HG02981 (cell line): Measurements from ENCODE around the gene CRYM.
"Not testable (repeated sequence)": the region's sequence is repeated elsewhere in the genome, so short reads cannot be mapped to it uniquely, and the experiment has no call there.

Source experiments
- ATAC-seq: cut with Tn5 transposase; IDR thresholded peaks from one replicate; pipeline ENCODE4 v1.9.1; 2021; ENCODE audit warnings: mild to moderate bottlenecking, moderate library complexity; ENCODE audit not compliant: unreplicated experiment

CRYM gene

DNA sequence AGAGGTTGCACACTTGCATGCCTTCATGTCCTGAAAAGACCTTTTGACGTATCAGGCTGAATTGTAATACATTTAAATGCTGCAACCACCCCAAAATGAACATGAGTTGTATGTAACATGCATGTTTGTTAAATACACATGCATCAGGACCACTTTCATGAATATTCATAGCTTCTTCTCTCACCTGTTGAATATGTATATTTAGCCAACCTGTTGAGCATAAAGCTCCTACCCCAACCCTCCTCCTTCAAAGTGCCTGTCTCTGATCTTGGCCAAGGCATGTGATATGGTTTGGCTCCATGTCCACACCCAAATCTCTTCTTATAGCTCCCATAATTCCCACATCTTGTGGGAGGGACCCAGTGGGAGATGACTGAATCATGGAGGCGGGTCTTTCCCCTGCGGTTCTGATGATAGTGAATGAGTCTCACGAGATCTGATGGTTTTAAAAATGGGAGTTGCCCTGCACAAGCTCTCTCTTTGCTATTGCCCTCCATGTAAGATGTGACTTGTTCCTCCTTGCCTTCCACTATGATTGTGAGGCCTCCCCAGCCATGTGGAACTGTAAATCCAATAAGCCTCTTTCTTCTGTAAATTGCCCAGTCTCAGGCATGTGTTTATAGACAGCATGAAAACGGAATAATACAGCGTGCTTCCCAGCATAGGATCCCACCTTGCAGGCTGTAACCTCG, 3.8 kb upstream of the CRYM start:
- ATAC-seq = no peak

- no peak for ATAC-seq
Measured at GRCh38 chr16:21279501-21279900, 1.4 kb upstream of the CRYM start.

DNA sequence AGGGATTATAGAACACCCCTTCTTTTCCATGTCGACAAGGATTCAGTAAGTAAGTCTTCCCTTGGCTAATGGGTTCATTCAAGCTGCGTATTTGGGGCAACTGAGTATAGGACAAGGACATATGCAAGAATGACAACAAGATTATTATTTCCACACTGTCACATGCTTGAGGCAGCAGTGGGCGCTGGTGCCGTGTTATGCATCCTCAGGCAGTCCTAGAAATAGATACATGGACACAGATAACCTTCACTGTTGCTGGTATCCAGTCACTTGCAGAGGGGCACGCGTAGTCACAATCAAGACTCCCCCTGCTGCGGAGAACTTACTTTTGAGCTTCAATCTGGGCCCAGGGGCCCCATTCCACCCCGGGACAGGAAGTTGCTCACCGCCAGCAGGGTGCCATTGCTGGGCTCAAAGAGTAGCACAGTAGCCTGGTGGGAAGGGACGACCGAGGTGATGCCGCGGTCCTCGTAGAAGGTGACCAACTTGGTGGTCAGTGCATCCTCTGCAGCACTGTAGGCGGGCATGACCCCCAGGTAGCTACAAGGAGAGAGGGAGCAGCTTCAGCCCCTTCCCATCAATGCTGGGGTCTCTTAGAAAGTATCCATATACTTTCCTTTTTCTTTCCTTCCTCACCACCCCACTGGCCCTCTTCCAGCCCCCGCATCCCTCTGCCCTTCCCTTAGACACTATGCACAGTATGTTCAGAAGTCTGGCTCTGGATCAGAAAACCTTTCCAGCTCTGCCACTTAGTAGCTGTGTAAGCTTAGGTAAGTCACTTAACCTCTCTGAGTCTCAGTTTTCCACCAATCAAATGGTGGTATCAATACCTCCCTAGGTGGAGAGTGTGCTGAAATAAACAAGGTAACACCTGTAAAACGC, 804 bp downstream of the CRYM start:
- no peak for ATAC-seq

DNA sequence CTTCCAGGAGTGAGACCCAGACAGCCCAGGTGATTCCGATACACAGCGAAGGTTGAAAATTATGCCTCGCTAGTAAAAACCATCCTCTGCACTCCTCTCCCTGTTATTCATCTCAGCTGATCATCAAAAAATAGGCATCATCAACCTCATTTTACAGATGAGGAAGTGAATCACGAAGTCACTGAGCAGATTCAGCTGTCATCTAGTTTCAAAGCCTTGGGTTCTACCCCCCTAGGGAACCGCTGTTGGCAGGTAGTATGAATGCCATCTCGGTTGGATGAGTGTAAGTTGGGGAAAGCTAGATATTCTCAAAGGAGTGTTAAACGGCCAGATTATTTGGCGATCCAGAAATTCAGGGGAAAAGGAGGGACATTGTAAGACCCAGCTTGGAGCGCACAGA, 2.0 kb downstream of the CRYM start:
- no peak for ATAC-seq

- no peak for ATAC-seq
Measured at GRCh38 chr16:21275529-21275928, 2.6 kb downstream of the CRYM start.

- no peak for ATAC-seq
Measured at GRCh38 chr16:21274172-21274726, 3.8 kb downstream of the CRYM start.

DNA sequence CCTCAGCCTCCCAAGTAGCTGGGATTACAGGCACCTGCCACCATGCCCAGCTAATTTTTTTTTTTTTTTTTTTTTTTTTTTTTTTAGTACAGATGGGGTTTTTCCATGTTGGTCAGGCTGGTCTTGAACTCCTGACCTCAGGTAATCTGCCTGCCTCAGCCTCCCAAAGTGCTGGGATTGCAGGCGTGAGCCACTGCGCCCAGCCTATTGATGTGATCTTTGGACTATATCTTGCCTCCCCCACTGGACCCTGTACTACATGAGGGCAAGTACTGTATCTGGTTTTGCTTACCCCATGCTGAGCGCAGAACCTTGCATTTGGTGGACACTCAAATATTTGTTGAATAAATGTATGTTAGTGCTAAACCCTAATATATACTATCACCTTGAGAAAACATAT, 5.3 kb downstream of the CRYM start:
- not testable (repeated sequence) for ATAC-seq

- ATAC-seq = no peak
Measured at GRCh38 chr16:21272253-21272652, 5.8 kb downstream of the CRYM start.

DNA sequence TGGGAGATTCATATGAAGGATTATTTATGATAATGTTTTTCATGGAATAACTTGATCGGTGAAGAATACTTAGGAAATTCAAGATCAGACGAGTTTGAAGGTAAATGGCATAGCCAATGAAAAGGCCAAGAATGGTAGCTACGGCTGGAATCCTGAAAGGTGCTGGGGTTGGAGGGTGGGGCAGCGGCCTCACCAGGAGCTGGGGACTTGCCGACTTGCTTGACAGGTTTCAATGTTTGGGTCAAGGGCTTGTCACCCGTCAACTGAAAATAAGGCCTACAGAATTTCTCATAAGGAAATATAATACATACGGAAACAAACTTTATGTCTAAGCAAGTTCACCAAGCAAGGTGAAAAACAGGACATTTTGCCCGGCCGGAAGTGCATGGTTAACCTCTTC, 9.9 kb downstream of the CRYM start:
- ATAC-seq = no peak

GRCh38 chr16:21267298-21267697, 10.8 kb downstream of the CRYM start:
- no peak for ATAC-seq

GRCh38 chr16:21265104-21265837, 12.8 kb downstream of the CRYM start:
- ATAC-seq = no peak

GRCh38 chr16:21264571-21265036, 13.5 kb downstream of the CRYM start:
- ATAC-seq = no peak

DNA sequence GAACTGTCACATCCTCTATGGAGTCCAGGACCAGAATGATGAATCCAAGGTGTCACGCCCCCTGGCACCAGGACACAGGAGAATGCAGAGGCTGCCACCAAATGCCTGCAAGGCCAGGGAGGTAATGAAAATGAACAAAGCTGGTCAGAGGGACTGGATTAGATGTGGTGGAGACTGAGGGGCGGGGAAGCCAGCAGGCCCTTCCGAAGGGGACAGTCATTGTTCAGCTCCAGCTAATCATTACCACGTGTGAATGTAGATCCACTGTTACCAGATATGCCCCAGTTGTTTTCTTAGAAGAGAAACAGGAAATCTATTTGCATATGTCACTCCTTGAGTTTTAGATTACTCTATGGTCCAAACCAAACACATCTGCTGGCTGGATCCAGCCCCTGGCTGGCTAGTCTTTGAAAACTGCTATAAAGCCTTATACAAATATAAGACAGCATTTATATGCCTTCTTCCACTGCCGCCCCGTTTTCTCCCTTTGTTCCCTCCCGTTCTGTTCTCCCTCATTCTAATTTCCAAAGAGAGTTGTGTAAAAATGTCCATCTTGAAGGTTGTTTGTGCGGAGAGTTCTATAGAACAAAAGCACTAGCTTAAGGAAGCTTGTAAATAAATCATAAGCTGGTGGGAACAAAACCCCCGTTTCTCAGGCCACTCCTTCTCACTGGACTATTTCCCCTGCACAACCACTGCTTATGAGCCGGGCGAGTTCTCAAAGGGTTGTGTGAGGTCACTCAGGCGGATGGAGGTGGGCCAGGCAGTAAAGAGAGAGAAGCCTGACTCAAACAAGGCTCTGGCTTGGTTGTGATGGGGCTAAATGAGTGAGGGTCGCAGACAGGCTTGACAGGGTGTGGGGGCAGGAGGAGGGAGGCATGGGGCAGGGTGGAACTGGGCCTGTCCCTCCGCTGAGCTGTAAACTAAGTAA, 14.2 kb downstream of the CRYM start:
- peak; percentile 70 for ATAC-seq

- no peak for ATAC-seq
Measured at GRCh38 chr16:21262779-21263639, 15.1 kb downstream of the CRYM start.

- no peak for ATAC-seq
Measured at GRCh38 chr16:21260870-21261791, 17.0 kb downstream of the CRYM start.

DNA sequence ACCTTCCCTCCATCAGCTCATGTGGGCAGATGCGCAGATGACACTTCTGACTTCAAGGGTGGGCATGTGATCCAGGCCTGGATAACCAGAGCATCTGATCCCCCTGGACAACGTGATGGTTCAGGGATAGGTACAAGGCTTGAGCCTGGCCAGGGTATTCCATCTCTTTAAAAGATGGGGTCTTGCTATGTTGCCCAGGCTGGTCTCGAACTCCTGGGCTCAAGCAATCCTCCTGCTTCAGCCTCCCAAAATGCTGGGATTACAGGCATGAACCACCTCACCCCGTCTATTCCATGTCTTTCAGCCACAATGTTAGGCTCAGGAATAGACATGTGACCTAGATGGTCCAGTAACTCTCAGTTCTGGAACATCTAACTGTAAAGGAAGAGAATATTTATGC, 20.8 kb downstream of the CRYM start:
- ATAC-seq = no peak

- no peak for ATAC-seq
Measured at GRCh38 chr16:21256636-21257035, 21.5 kb downstream of the CRYM start.

- no peak for ATAC-seq
Measured at GRCh38 chr16:21253470-21253869, 24.6 kb downstream of the CRYM start.
